ENCODE results near the gene PHF2. TPM values are rescaled to one million over a fixed set of nuclear protein-coding genes. Genes with fewer than 3 reads are reported as not detected.

Gene PHF2
- polyA plus RNA-seq, 1 of the 3 experiments (the other 2 are of a cell fraction) = 11.2 TPM

DNA sequence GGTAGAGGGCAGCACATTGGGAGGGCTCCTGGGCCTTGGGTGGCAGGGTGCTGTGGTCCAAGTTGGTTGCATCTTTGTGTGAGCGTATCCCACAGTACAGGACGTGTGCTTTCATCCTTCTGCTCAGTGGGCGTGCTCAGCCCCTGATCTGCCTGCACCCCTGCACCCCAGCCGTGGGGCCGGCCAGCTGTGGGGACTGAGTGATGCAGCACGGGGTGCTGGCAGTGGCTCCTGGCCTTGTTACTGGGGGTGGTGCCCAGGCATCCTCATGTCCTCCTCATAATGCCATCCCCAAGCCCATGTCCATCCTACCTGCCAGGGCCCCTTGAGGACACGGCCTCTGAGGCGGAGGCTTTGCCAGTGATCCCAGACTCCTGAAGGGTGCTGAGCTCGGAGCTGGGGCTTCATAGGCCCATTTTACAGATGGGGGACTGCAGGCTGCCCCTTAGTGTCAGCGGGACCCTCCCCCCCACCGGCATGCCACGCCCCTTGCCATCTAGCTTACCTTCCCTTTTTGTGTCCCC, 100.7 kb downstream of the PHF2 start:
- DNase-seq = peak; percentile 10
- no peak overlapping the region for H2AFZ ChIP-seq (ENCODE audit: low read depth)
- H3K4me3 ChIP-seq (ENCODE audit: low read depth in 2 of 2, low read length in 1 of 2) = no peak overlapping the region
- no peak overlapping the region for H3K4me2 ChIP-seq
- H3K4me1 ChIP-seq (ENCODE audit: control insufficient read depth in 1 of 2, insufficient read depth in 2 of 2, low read depth in 1 of 2, low read length in 1 of 2) = peaks cover 0 to 10% of the 10 kb centered on the region in 2 experiments; a peak in 1 of 4 replicates
- WGBS (ENCODE audit: low lambda C conversion rate) = 92% methylated on average over 8 of the region's 12 CpGs
- CTCF ChIA-PET = interaction anchor here (1.4 kb wide), 1 partner anchor 325 kb away, joined by 3 read pairs; no protein-coding TSS in a partner anchor
- no peaks in the 10 kb centered on the region for H3K79me2 ChIP-seq (ENCODE audit: insufficient read depth)
- H4K20me1 ChIP-seq (ENCODE audit: insufficient read depth) = peaks cover 7% of the 10 kb centered on the region; the same call in 1 of the 2 replicates
- no peak overlapping the region for H3K9ac ChIP-seq
- no peaks in the 10 kb centered on the region for H3K27me3 ChIP-seq (ENCODE audit: insufficient read depth)
- POLR2A ChIA-PET = no interaction called here
- no peaks in the 10 kb centered on the region for H3K9me3 ChIP-seq
- H3K9me2 ChIP-seq = no peaks in the 10 kb centered on the region
- H3F3A ChIP-seq (replicated peaks; ENCODE audit: insufficient read depth) = peaks cover 3% of the 10 kb centered on the region
- TF ChIP-seq TCF12 (IDR thresholded peaks at IDR 0.05) (no peak), GABPA (IDR thresholded peaks at IDR 0.05; ENCODE audit: low read depth) (no peak), ELF1 (IDR thresholded peaks at IDR 0.05) (no peak), EP300 (IDR thresholded peaks at IDR 0.05; ENCODE audit: borderline replicate concordance in 1 of 2, low read depth in 1 of 2, low read length in 1 of 2) (no peak), MXI1 (IDR thresholded peaks at IDR 0.05; ENCODE audit: low read depth, low read length) (no peak), TAF1 (IDR thresholded peaks at IDR 0.05; ENCODE audit: borderline replicate concordance, low read depth, low read length) (no peak)
- TF ChIP-seq, protein P1, sequence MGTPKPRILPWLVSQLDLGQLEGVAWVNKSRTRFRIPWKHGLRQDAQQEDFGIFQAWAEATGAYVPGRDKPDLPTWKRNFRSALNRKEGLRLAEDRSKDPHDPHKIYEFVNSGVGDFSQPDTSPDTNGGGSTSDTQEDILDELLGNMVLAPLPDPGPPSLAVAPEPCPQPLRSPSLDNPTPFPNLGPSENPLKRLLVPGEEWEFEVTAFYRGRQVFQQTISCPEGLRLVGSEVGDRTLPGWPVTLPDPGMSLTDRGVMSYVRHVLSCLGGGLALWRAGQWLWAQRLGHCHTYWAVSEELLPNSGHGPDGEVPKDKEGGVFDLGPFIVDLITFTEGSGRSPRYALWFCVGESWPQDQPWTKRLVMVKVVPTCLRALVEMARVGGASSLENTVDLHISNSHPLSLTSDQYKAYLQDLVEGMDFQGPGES (IDR thresholded peaks at IDR 0.05; ENCODE audit: low read depth, low read length) = no peak
- TF ChIP-seq, protein P2, sequence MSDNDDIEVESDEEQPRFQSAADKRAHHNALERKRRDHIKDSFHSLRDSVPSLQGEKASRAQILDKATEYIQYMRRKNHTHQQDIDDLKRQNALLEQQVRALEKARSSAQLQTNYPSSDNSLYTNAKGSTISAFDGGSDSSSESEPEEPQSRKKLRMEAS (IDR thresholded peaks at IDR 0.05; ENCODE audit: low read depth) = no peak
- H3K36me3 ChIP-seq (replicated peaks in 1 of 2; ENCODE audit: control insufficient read depth in 1 of 2, insufficient read depth in 2 of 2, low read length in 1 of 2) = peaks cover 0 to 16% of the 10 kb centered on the region in 2 experiments
- no peak overlapping the region for H3K27ac ChIP-seq (ENCODE audit: low read depth in 2 of 2, low read length in 1 of 2)

DNA sequence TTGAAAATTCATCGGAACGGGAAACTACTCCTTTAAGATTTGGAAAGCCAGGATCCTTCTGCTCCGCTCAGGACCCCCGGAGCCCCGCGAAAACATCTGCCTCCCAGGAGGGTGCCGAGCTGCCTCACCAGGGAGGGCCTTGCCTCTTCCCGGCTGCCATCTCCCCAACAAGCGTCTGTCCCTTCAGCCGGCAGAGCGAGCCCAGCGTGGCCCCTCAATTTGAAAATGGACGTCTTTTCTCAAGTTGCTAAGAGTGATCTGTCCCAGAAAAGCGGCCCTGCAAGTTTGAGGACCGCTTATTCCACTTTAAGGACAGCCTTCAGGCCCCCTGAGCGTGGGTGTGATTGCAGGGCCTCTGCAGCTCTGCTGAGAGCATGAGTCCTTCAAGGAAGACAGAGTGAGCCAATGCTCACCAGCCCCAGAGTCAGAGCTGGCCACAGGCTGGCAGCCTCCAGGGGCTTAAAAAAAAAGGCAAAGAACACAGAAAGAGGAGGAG, 101.3 kb downstream of the PHF2 start:
- Histone ChIP-seq H4K20me1 (ENCODE audit: insufficient read depth) (peaks cover 3% of the 10 kb centered on the region; the same call in 1 of the 2 replicates), H3K9me2 (no peaks in the 10 kb centered on the region), H3K9ac (no peak overlapping the region), H3K36me3 (replicated peaks in 1 of 2; ENCODE audit: control insufficient read depth in 1 of 2, insufficient read depth in 2 of 2, low read length in 1 of 2) (peaks cover 0 to 16% of the 10 kb centered on the region in 2 experiments), H3K79me2 (ENCODE audit: insufficient read depth) (no peaks in the 10 kb centered on the region), H3K27me3 (ENCODE audit: insufficient read depth) (no peaks in the 10 kb centered on the region), H2AFZ (ENCODE audit: low read depth) (no peak overlapping the region), H3K4me1 (ENCODE audit: control insufficient read depth in 1 of 2, insufficient read depth in 2 of 2, low read depth in 1 of 2, low read length in 1 of 2) (peaks cover 0 to 10% of the 10 kb centered on the region in 2 experiments; a peak in 1 of 4 replicates), H3K9me3 (no peaks in the 10 kb centered on the region), H3K4me3 (ENCODE audit: low read depth in 2 of 2, low read length in 1 of 2) (no peak overlapping the region), H3K4me2 (no peak overlapping the region), H3F3A (replicated peaks; ENCODE audit: insufficient read depth) (peaks cover 3% of the 10 kb centered on the region), H3K27ac (ENCODE audit: low read depth in 2 of 2, low read length in 1 of 2) (no peak overlapping the region)
- DNase-seq = peak; percentile 5
- ChIA-PET POLR2A (no interaction called here), CTCF (interaction anchor here (1.4 kb wide), 1 partner anchor 325 kb away, joined by 3 read pairs; no protein-coding TSS in a partner anchor)
- TF ChIP-seq, protein P2 (IDR thresholded peaks at IDR 0.05; ENCODE audit: low read depth) = no peak
- no peak for TF ChIP-seq EP300 (IDR thresholded peaks at IDR 0.05; ENCODE audit: borderline replicate concordance in 1 of 2, low read depth in 1 of 2, low read length in 1 of 2)
- TF ChIP-seq TAF1 (IDR thresholded peaks at IDR 0.05; ENCODE audit: borderline replicate concordance, low read depth, low read length) = no peak
- no peak for TF ChIP-seq TCF12 (IDR thresholded peaks at IDR 0.05)
- TF ChIP-seq, protein P3, sequence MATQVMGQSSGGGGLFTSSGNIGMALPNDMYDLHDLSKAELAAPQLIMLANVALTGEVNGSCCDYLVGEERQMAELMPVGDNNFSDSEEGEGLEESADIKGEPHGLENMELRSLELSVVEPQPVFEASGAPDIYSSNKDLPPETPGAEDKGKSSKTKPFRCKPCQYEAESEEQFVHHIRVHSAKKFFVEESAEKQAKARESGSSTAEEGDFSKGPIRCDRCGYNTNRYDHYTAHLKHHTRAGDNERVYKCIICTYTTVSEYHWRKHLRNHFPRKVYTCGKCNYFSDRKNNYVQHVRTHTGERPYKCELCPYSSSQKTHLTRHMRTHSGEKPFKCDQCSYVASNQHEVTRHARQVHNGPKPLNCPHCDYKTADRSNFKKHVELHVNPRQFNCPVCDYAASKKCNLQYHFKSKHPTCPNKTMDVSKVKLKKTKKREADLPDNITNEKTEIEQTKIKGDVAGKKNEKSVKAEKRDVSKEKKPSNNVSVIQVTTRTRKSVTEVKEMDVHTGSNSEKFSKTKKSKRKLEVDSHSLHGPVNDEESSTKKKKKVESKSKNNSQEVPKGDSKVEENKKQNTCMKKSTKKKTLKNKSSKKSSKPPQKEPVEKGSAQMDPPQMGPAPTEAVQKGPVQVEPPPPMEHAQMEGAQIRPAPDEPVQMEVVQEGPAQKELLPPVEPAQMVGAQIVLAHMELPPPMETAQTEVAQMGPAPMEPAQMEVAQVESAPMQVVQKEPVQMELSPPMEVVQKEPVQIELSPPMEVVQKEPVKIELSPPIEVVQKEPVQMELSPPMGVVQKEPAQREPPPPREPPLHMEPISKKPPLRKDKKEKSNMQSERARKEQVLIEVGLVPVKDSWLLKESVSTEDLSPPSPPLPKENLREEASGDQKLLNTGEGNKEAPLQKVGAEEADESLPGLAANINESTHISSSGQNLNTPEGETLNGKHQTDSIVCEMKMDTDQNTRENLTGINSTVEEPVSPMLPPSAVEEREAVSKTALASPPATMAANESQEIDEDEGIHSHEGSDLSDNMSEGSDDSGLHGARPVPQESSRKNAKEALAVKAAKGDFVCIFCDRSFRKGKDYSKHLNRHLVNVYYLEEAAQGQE (IDR thresholded peaks at IDR 0.05; ENCODE audit: low read depth, low read length) = no peak
- TF ChIP-seq, protein P4, sequence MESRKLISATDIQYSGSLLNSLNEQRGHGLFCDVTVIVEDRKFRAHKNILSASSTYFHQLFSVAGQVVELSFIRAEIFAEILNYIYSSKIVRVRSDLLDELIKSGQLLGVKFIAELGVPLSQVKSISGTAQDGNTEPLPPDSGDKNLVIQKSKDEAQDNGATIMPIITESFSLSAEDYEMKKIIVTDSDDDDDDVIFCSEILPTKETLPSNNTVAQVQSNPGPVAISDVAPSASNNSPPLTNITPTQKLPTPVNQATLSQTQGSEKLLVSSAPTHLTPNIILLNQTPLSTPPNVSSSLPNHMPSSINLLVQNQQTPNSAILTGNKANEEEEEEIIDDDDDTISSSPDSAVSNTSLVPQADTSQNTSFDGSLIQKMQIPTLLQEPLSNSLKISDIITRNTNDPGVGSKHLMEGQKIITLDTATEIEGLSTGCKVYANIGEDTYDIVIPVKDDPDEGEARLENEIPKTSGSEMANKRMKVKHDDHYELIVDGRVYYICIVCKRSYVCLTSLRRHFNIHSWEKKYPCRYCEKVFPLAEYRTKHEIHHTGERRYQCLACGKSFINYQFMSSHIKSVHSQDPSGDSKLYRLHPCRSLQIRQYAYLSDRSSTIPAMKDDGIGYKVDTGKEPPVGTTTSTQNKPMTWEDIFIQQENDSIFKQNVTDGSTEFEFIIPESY (IDR thresholded peaks at IDR 0.05; ENCODE audit: borderline replicate concordance, low read depth) = no peak
- WGBS (ENCODE audit: low lambda C conversion rate) = 95% methylated on average over 16 of the region's 16 CpGs

Data from SK-N-SH (cell line).